ENCODE measurements around the gene STAB2. TPM values are rescaled to one million over a fixed set of nuclear protein-coding genes. Genes with fewer than 3 reads are reported as not detected.

STAB2 gene
- total and polyA plus RNA-seq, 2 of the 8 experiments (the other 6 are each of a cell fraction or from before 2014, with no cell fraction given), result not detected

DNA sequence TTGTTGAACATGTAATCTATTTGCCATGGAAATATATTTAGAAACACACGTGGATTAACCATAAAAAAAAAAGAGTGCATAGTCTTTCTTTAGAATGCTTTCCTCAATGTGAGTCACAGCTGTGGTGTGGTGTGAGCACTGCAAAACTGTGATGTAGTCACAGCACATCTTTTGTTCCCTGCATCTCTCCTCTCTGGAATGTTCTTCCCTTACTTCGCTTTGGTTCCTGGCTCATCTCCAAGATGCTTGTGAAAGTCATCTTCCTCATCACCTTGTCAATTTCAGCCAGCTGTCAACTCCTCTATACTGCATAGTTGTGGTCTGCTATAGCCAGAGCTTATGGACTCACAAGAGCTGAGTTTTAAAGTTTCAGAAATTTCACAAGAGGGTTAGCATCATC is 60.2 kb downstream of the STAB2 start:
- no peaks in the 10 kb centered on the region for H3K79me2 ChIP-seq (ENCODE audit: control insufficient read depth in 1 of 2, insufficient read depth in 2 of 2, low read length in 2 of 2)
- no peaks in the 10 kb centered on the region for H3K36me3 ChIP-seq (ENCODE audit: control insufficient read depth in 2 of 4, insufficient read depth in 4 of 4, low read length in 3 of 4)
- no peak overlapping the region for H3K9ac ChIP-seq (replicated peaks in 1 of 4; ENCODE audit: extremely low read depth in 1 of 4, low read depth in 3 of 4, low read length in 3 of 4)
- no peak overlapping the region for H4K8ac ChIP-seq (ENCODE audit: extremely low read depth, insufficient read depth, low read length)
- no peak overlapping the region for H3K4ac ChIP-seq (replicated peaks; ENCODE audit: insufficient read length, low read depth, low read length)
- H2BK5ac ChIP-seq (ENCODE audit: low read depth, low read length), result no peak overlapping the region
- H3K18ac ChIP-seq (ENCODE audit: extremely low read depth, low read length), result no peak overlapping the region
- no peaks in the 10 kb centered on the region for H4K20me1 ChIP-seq (replicated peaks in 1 of 2; ENCODE audit: control insufficient read depth in 1 of 2, insufficient read depth in 2 of 2, low read length in 2 of 2)
- no peak overlapping the region for H2AK5ac ChIP-seq (ENCODE audit: low read depth, low read length)
- H2AFZ ChIP-seq (ENCODE audit: low read length), result no peak overlapping the region
- H3K4me2 ChIP-seq (ENCODE audit: insufficient read depth in 1 of 2, low read depth in 2 of 2, low read length in 2 of 2), result no peak overlapping the region
- no peak for TF ChIP-seq CTBP2 (IDR thresholded peaks at IDR 0.05; ENCODE audit: borderline replicate concordance, insufficient read depth, insufficient read length, low read length)
- no peaks in the 10 kb centered on the region for H3K27me3 ChIP-seq (replicated peaks in 1 of 4; ENCODE audit: control insufficient read depth in 3 of 4, extremely low read depth in 1 of 4, insufficient read depth in 3 of 4, low read length in 3 of 4)
- no peak overlapping the region for H3K27ac ChIP-seq (ENCODE audit: low read depth, low read length)
- no peaks in the 10 kb centered on the region for H3K23me2 ChIP-seq (ENCODE audit: low read depth, low read length)
- POLR2A ChIA-PET (ENCODE audit: partially characterized antibody), result no interaction called here
- H2BK15ac ChIP-seq (ENCODE audit: low read length), result no peak overlapping the region
- DNase-seq (ENCODE audit: low read depth in 1 of 2, low spot score in 2 of 2) (no peak), FAIRE-seq (no peak)
- H2BK20ac ChIP-seq (ENCODE audit: low read length), result no peak overlapping the region
- H3K4me1 ChIP-seq (replicated peaks in 1 of 4; ENCODE audit: control insufficient read depth in 3 of 4, insufficient read depth in 4 of 4, low read length in 3 of 4), result no peaks in the 10 kb centered on the region
- CTCF ChIA-PET (ENCODE audit: partially characterized antibody), result interaction anchor here (0.6 to 1.3 kb wide), 3 partner anchors 15 to 131 kb away, joined by 3 read pairs; no protein-coding TSS in a partner anchor
- no peak overlapping the region for H2BK120ac ChIP-seq (replicated peaks; ENCODE audit: low read depth, low read length)
- peaks cover 0 to 5% of the 10 kb centered on the region in 2 experiments; a peak in 1 of 4 replicates for H3K9me3 ChIP-seq (ENCODE audit: insufficient read depth in 2 of 2, low read depth in 1 of 2, low read length in 1 of 2)
- WGBS, 2 experiments (ENCODE audit: extremely low coverage in 1 of 2, insufficient coverage in 1 of 2, insufficient read length in 1 of 2, insufficient replicate concordance in 2 of 2, low coverage in 1 of 2, low lambda C conversion rate in 2 of 2, missing lambda C conversion rate in 1 of 2), result 89% methylated on average over 2 of the region's 2 CpGs; no CpG with 5 or more reads in 1 of the 2 experiments
- no peaks in the 10 kb centered on the region for H3K79me1 ChIP-seq (ENCODE audit: low read depth, low read length)
- no peak overlapping the region for H3K4me3 ChIP-seq (ENCODE audit: extremely low read depth in 1 of 4, insufficient read depth in 2 of 4, low read depth in 3 of 4, low read length in 4 of 4)
- H4K91ac ChIP-seq (replicated peaks; ENCODE audit: insufficient read length, low read length), result no peak overlapping the region
- no peak overlapping the region for H3K14ac ChIP-seq (ENCODE audit: insufficient read length)
- no peak overlapping the region for H3K23ac ChIP-seq (ENCODE audit: insufficient read length)
- no peak overlapping the region for H4K5ac ChIP-seq (ENCODE audit: insufficient read length, low read depth, low read length)
- no peak overlapping the region for H2BK12ac ChIP-seq (ENCODE audit: low read depth, low read length)
- no peak overlapping the region for H3K56ac ChIP-seq (replicated peaks; ENCODE audit: insufficient read length, low read depth, low read length)
